ENCODE results near the gene JADE2.

The JADE2 gene

DNA sequence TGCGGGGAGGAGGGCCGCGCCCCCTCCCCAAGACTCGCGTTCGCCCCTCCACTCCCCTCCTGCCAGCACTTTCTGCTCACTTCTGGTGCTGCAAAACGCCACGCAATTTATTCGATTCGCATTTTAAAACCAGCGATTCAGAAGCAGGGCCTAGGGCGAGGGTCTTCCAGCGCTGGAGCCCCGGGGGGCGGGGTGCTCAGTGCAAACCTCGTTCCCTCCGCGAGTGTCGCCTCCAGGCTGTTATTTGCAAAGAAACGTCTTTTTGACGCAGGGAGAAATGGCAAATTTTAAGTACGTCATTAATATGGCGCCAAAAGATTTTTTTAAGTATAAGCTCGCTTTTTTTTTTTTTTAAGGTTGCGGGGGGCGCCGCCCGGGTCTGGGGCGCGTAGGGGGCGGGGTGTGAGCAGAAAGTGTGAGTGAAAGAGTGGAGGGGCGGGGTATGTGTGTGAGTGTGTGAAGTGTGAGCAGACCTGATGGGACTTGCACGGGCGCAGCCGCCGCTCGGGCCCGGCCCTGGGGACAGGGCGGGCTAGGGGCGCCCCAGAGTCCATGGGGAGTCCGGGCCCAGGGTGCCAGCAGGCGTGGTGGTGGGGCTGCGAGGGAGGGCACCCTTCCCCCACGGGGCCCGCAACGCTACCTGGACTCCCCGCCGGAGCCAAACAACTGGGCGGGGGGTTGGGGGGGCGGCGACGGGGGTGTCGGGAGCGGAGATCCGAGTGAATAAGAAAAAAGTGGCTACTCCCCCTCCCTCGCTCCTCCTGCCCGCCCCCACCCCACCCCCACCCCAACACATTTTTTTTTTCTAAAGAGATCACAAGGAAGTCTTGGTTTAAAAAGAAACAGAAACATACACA, at the start of gene JADE2:
Gene JADE2, plus strand, starts transcription at position 845 of the 857 bp plus-strand sequence. CDS start 10,188 bp downstream, outside the sequence.
- H4K20me1 ChIP-seq (ENCODE audit: insufficient read depth) = no peaks in the 10 kb centered on the region
- peak within 1 kb of the TSS; percentile 99 for H3K9ac ChIP-seq
- TF ChIP-seq, protein P1, sequence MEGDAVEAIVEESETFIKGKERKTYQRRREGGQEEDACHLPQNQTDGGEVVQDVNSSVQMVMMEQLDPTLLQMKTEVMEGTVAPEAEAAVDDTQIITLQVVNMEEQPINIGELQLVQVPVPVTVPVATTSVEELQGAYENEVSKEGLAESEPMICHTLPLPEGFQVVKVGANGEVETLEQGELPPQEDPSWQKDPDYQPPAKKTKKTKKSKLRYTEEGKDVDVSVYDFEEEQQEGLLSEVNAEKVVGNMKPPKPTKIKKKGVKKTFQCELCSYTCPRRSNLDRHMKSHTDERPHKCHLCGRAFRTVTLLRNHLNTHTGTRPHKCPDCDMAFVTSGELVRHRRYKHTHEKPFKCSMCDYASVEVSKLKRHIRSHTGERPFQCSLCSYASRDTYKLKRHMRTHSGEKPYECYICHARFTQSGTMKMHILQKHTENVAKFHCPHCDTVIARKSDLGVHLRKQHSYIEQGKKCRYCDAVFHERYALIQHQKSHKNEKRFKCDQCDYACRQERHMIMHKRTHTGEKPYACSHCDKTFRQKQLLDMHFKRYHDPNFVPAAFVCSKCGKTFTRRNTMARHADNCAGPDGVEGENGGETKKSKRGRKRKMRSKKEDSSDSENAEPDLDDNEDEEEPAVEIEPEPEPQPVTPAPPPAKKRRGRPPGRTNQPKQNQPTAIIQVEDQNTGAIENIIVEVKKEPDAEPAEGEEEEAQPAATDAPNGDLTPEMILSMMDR (conservative IDR thresholded peaks at IDR 0.05; ENCODE audit: low read depth, low read length) = peak; percentile 34
- H3K4me1 ChIP-seq (ENCODE audit: low read depth, poor library complexity, severe bottlenecking) = peaks cover 25% of the 10 kb centered on the region
- no peaks in the 10 kb centered on the region for H3K27me3 ChIP-seq (ENCODE audit: insufficient read depth, low read depth)
- H3K4me2 ChIP-seq = peak within 1 kb of the TSS; percentile 97
- H2AFZ ChIP-seq (ENCODE audit: low read depth) = peak within 1 kb of the TSS; percentile 99
- peaks cover 24% of the 10 kb centered on the region for H3K79me2 ChIP-seq (ENCODE audit: insufficient read depth, low read depth)
- no peaks in the 10 kb centered on the region for H3K36me3 ChIP-seq (ENCODE audit: insufficient read depth)
- peak within 1 kb of the TSS; percentile 97 for H3K27ac ChIP-seq
- H3K4me3 ChIP-seq (IDR thresholded peaks at IDR 0.05; ENCODE audit: insufficient read depth, low read depth, low read length) = no peak within 1 kb of the TSS

DNA sequence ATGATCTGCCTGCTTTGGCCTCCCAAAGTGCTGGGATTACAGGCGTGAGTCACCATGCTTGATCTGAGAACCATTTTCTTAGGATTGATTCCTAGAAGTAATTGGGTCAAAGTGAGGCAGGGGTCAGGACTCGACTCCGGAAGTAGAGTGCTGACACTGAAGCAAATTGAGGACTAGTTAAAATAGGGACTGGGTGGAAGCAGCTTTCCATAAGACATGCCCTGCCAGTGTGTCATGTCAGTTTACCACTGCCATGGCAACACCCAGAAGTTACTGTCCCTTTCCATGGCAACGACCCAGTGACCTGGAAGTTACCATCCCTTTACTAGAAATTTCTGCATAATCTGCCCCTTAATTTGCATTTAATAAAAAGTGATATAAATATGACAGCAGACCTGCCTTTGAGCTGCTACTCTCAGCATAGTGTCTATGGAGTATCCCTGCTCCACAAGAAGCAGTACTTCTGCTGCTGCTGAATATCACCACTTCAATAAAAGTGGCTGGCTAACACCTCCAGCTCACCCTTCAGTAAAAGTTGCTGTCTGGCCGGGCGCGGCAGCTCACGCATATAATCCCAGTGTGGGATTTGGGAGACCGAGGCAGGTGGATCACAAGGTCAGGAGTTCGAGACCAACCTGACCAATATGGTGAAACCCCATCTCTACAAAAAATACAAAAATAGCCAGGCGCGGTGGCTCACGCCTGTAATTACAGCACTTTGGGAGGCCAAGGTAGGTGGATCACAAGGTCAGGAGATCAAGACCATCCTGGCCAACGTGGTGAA, 47.8 kb upstream of the JADE2 start:
- Histone ChIP-seq H3K36me3 (ENCODE audit: insufficient read depth) (no peaks in the 10 kb centered on the region), H3K4me2 (no peak overlapping the region)

DNA sequence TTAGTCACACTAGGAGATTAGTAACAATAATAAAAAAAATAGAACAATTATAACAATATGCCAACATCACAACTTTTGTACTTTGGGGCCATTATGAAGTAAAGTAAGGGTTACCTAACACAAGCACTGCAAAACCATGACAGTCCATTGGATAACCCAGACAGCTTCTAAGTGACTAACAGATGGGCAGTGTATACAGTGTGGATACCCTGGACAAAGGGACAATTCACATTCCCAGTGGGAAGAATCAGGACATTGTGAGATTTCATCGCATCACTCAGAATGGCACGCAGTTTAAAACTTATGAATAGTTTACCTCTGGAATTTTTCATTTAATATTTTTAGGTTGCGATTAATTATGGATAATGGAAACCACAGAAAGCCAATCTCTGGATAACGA, 45.6 kb upstream of the JADE2 start:
- H2AFZ ChIP-seq (ENCODE audit: low read depth) = no peak overlapping the region
- H3K4me2 ChIP-seq = no peak overlapping the region
- H3K79me2 ChIP-seq (ENCODE audit: insufficient read depth, low read depth) = no peaks in the 10 kb centered on the region
- no peak overlapping the region for H3K27ac ChIP-seq
- no peaks in the 10 kb centered on the region for H4K20me1 ChIP-seq (ENCODE audit: insufficient read depth)
- H3K4me3 ChIP-seq (IDR thresholded peaks at IDR 0.05; ENCODE audit: insufficient read depth, low read depth, low read length) = no peak overlapping the region
- no peaks in the 10 kb centered on the region for H3K36me3 ChIP-seq (ENCODE audit: insufficient read depth)
- no peaks in the 10 kb centered on the region for H3K27me3 ChIP-seq (ENCODE audit: insufficient read depth, low read depth)
- TF ChIP-seq, protein P1 (conservative IDR thresholded peaks at IDR 0.05; ENCODE audit: low read depth, low read length) = no peak
- H3K4me1 ChIP-seq (ENCODE audit: low read depth, poor library complexity, severe bottlenecking) = no peaks in the 10 kb centered on the region
- H3K9ac ChIP-seq = no peak overlapping the region

More for the DNA sequence above, 47.8 kb upstream of the JADE2 start:
- TF ChIP-seq, protein P1 (conservative IDR thresholded peaks at IDR 0.05; ENCODE audit: low read depth, low read length) = no peak
- H3K27me3 ChIP-seq (ENCODE audit: insufficient read depth, low read depth) = no peaks in the 10 kb centered on the region
- H4K20me1 ChIP-seq (ENCODE audit: insufficient read depth) = no peaks in the 10 kb centered on the region
- H2AFZ ChIP-seq (ENCODE audit: low read depth) = no peak overlapping the region
- H3K27ac ChIP-seq = no peak overlapping the region
- H3K79me2 ChIP-seq (ENCODE audit: insufficient read depth, low read depth) = no peaks in the 10 kb centered on the region
- no peaks in the 10 kb centered on the region for H3K4me1 ChIP-seq (ENCODE audit: low read depth, poor library complexity, severe bottlenecking)
- no peak overlapping the region for H3K9ac ChIP-seq
- no peak overlapping the region for H3K4me3 ChIP-seq (IDR thresholded peaks at IDR 0.05; ENCODE audit: insufficient read depth, low read depth, low read length)

DNA sequence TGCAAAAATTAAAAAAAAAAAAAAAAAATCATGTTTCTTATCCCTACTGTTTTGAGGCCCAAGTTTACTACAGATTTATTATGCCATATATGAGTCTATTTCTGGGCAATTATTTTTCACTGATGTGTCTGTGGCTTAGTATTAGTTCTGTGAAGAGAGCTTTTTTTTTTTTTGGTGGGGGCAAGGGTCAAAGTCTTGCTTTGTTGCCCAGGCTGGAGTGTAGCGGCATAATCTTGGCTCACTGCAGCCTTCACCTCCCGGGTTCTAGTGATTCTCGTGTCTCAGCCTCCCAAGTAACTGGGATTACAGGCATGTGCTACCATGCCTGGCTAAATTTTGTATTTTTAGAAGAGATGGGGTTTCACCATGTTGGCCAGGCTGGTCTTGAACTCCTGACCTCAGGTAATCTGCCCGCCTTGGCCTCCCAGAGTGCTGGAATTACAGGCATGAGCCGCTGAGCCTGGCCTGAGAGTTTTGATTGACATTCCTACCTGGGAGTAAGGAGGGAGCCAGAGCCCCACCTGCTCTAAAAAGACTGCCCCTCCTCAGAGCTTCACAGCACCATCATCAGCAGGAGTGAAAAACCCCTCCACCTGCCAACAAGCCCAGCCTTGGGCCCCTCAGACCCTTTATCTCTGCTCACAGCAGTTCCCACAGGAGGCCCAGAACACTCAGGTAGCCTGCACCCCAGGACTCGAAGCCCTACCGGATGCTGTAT, 36.1 kb upstream of the JADE2 start:
- Histone ChIP-seq H2AFZ (ENCODE audit: low read depth) (no peak overlapping the region), H3K79me2 (ENCODE audit: insufficient read depth, low read depth) (no peaks in the 10 kb centered on the region), H3K9ac (no peak overlapping the region), H3K36me3 (ENCODE audit: insufficient read depth) (no peaks in the 10 kb centered on the region), H3K4me1 (ENCODE audit: low read depth, poor library complexity, severe bottlenecking) (no peaks in the 10 kb centered on the region), H3K27me3 (ENCODE audit: insufficient read depth, low read depth) (no peaks in the 10 kb centered on the region), H3K4me3 (IDR thresholded peaks at IDR 0.05; ENCODE audit: insufficient read depth, low read depth, low read length) (no peak overlapping the region), H3K4me2 (no peak overlapping the region), H4K20me1 (ENCODE audit: insufficient read depth) (no peaks in the 10 kb centered on the region), H3K27ac (no peak overlapping the region)
- TF ChIP-seq, protein P1 (conservative IDR thresholded peaks at IDR 0.05; ENCODE audit: low read depth, low read length) = no peak

All from KMS-11 (cell line).